Testis (tissue), 2 donors: ENCODE data around the gene BRD9.

Experiments used
- CTCF ChIP-seq, 3 experiments: fragments of 450-650 bp in 2 of 3; fragments of 200-600 bp in 1 of 3; sonication (generic) in 1 of 3; IDR thresholded peaks; one replicate each; pipeline ENCODE4 v1.5.1; 2016 to 2019; ENCODE audit warnings: antibody characterized with exemption in 3 of 3, mild to moderate bottlenecking in 2 of 3, moderate library complexity in 1 of 3
- POLR2A ChIP-seq: fragments of 450-650 bp; IDR thresholded peaks from one replicate; pipeline ENCODE4 v1.6.1; 2017; ENCODE audit warnings: antibody characterized with exemption, mild to moderate bottlenecking, moderate library complexity

- TF ChIP-seq CTCF (IDR thresholded peaks at IDR 0.05) (no peak), POLR2A (no peak)
Measured at GRCh38 chr5:883475-884181, 9.0 kb downstream of the BRD9 start.
